Activated CD8-positive, alpha-beta memory T cell treated with anti-CD3 and anti-CD28 coated beads for 48 hours (primary cell): ENCODE measurements around the gene SRCAP.

Source experiments
- DNase-seq, 3 experiments: peaks; one replicate each; pipeline ENCODE4 v3.0.0-alpha.2; 2020; ENCODE audit warnings: low read depth in 2 of 3, low spot score in 2 of 3

Gene SRCAP

DNA sequence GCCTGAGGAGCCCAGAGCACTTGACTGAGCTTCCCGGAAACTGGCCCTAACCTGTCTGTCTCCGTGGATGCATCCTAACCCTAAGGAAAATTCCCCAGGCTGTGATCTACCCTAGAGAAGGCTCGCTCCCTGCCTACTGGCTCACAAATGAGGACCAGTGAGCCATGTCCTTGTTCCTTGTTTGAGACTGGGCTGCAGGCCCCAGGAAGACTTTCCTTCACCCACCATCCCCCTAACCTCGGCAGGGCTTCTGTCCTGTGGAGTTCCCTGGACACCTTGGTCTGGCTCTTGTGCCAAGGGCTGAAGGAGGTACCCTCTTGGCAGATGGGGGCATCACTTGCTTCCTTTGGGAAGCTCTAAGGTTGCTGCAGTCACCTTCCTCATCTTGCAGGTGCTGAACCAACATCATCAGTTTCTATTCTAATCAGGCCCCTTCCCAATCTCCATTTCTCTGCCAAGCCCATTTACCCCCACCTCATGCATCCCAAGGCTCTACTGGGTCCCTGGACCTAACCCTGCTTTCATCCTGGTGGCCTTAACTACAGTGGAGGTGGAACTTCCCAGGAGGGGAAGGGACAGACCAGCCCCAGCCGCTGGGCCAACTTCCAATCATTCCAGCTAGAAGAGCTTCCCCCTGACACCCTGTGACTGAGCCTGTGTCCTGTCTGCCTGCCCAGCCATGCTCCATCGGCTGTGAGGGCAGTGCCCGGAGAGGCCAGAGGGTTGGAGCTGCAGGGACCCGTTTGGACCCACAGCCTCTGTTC is 75.6 kb downstream of the SRCAP start:
- no peak for DNase-seq

DNA sequence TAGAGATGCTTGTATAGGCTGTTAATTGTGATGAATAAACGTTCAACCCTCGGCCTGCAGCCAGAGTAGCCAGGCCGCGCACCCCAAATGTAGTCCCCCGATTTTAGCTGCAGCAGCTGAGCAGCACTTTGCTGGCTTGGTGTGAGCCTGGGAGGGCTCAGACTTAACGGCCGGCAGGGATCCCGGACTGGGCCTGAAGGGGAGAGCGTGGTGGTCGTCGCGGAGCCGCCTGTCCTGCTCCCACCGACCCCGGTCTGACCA is 76.1 kb downstream of the SRCAP start:
- DNase-seq, result no peak

DNA sequence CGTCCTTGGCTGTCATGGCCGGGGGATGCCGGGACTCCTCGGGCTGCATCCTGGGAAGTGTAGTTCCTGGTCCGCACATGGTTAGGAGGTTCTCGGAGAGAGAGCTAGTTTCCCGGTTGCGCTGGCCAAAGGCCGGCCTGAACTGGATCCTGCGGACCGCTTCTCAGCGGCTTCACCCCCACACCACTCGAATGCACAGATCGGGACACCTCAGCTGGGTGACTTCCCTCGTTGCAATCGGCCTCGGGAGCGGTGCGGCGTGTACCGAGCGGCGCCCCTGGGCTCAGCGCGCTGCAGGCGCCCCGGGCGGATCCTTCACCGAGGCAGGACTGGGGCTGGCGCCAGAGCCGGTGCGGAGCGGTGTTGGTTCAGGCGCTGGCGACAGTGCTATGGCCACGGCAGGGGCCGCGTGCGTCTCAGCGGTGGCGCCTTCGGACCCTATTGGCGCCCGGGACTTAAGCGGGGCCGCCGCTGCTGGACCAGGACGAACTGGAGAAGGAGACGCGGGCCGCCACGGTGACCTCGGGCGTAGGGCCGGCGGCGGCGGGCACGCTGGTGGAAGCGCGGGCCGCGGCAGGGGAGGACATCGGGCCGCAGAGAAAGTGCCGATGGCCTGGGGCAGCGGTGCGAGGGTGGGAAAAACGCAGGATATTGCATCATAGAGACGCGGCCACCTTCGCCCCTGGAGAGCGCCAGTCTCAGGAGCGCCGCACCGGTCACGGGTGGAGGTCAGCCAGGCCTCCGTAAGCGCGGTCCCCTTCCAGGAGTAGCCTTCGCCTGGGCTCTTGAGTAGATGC is 76.6 kb downstream of the SRCAP start:
- peak; percentile 35 to 44 (median 42) for DNase-seq

DNA sequence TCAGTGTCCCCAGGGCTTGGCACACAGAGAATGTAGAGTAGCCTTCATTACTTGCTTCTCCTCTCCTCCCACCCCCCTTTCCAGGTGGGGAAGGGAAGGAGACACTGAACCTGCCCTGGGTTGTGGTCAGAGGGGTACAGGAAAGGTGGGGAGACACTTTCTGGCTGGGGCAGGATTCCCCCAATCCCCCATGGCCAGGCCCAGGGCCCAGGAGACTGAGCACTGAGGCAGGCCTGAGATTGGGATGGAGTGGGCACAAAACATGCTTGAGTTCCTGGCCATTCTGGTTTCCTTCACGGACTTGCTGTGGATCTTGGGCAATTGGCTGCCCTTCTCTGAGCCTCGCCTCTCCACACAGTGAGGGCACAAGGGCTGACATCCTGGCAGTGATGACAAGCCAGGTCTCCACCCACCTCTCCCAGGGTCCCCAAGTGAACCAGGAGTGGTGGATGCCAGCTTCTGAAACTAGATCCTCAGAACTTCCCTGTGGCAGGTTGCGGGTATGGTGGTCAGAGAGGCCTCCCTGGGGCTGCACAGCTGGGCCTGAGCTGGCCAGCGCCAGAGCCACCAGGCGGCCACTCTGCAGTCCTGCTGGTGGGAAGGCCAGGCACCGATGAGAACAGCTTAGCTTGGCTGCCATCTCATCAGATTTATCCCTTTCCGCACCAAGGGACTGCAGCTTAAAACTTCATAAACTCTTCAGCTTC is 78.8 kb downstream of the SRCAP start:
- no peak for DNase-seq

DNA sequence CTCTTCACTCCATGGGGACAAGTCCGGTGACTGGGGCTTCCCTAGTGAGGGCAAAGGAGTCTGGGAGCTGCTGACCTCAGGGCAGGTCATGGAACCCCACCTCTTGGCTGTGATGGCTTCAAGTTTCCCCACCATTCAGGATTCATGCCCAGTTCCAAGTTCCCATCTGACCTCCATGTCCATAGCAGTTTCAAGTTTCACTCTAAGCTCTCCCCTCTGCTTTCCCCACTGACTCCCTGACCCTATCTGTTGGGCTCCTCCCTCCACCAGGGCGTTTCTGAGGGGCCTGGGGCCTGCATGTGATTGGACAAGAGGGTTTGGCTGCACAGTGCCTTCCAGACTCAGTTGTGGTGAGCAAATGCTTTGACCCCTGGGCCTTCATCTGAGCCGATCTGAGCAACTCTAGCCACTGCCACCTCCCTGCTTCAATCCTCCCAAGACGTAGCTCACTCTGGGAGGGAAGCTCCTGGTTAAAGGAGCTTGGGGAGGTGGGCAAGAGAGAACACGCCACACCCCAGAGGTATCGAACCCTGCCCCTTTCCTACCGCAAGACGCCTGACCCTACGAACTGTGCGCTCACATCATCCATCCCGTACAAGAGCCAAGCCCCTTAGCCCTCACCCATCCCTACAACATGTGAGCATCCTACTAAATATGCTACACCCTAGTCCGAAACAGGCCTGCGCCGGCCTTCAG is 79.7 kb downstream of the SRCAP start:
- no peak for DNase-seq

DNA sequence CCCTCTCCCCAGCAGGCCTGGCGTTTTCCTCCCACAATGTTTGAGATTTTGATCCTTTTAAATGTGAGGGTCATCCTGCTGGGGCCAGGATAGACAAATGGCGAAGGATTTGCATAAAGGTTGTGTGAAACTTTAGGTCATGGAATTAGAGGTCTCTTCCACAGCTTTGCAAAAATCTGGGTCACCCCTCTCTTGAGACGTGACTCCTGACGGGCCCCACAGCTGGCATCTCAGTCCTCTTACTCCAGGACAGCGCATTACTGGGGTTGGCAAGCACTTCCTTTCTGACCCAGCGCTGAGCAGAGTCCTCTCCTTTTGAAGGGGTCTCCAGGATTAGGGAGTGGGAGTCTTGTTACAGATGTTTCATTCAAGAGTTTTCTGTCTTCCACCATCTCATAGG is 80.6 kb downstream of the SRCAP start:
- DNase-seq, result no peak

DNA sequence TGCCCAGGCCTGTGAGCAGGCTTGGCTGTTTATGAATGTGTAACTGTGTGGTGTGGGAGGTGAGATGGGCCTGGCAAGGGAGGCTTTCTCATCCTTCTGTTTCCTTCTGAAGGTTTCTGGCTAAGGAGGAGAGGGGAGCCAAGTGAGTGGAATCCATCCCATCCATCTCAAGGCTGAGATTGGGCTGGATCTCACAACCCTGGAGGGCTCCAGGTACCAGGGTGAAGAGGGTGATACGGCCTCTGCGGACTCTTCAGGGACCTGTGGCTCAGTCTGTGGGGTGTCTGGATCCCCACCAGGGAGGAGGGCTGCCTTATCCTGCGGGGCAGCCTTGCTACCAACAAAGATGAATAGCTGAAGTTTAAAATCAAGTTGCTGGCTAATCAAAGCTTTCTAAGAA is 81.0 kb downstream of the SRCAP start:
- DNase-seq, result no peak

DNA sequence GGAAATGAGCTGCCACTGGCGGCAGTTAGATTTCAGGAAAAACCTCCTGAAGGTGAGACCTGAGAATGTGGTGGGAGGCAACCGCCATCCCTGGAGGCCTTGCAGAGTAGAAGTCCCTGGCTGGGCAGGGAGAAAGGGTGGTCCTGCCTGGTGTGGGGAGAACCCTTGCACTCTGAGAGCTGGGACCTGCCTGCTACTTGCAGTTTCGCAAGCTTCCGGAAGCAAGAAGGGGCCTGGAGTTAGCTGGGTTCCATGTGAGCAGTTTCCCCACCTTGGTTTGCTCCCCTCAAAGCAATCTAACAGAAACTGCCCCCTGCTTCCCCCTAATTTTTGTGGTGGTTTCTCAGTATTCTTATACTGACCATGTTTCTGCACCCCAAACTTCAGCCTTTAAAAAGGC is 81.6 kb downstream of the SRCAP start:
- DNase-seq, result no peak

DNA sequence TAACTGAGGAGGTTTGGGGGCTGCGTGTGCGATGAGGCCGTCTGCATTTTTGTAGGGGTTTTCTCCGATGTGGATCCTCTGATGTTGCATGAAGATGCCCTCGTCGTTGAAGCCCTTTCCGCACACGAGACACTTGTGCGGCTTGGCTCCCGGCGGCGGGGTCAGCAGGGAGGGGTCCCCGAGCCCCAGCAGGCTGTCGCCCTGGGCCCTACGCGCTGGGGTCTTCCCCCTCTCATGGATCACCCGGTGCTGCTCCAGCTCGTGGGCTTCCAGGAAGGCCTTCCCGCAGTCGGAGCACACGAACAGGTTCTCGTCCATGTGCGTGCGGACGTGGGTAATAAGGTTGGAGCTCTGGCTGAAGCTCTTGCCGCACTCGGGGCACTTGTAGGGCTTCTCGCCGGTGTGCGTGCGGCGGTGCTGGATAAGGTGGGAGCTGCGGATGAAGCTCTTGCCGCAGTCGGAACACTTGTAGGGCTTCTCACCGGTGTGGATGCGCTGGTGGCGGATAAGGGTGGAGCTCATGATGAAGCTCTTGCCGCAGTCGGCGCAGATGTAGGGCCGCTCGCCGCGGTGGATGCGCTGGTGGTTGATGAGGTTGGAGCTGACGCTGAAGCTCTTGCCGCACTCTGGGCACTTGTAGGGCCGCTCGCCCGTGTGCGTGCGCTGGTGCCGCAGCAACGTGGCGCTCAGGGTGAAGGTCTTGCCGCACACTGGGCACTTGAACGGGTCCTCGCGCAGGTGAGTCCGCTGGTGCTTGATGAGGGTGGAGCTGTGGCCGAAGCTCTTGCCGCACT is 83.7 kb downstream of the SRCAP start:
- no peak for DNase-seq

DNA sequence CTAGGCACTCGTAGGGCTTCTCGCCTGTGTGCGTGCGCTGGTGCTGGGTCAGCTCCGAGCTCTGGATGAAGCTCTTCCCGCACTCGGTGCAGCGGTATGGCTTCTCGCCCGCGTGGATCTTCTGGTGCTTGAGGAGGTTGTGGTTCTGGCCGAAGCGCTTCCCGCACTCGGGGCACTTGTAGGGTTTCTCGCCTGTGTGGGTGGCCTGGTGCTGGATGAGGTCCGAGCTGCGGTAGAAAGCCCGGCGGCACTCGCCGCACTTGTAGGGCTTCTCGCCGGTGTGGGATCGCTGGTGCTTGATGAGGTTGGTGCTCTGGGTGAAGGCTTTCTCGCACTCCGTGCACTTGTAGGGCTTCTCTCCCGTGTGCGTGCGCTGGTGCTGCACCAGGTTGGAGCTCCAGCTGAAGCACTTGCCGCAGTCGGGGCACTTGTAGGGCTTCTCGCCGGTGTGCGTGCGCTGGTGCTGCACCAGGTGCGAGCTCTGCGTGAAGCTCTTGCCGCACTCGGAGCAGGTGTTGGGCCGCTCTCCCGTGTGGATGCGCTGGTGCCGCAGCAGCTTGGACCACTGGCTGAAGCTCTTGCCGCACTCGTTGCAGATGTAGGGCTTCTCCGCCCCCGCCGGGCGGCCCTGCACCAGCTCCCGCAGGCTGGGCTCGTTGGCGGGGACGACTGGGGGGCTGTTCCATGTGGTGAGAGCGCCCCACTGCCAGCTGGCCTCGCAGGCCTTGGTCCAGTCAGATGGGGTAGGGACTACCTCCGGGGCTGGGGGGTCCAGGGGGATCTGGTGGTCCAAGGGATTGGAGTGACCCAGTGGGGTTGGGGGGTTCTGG is 84.5 kb downstream of the SRCAP start:
- no peak for DNase-seq

DNA sequence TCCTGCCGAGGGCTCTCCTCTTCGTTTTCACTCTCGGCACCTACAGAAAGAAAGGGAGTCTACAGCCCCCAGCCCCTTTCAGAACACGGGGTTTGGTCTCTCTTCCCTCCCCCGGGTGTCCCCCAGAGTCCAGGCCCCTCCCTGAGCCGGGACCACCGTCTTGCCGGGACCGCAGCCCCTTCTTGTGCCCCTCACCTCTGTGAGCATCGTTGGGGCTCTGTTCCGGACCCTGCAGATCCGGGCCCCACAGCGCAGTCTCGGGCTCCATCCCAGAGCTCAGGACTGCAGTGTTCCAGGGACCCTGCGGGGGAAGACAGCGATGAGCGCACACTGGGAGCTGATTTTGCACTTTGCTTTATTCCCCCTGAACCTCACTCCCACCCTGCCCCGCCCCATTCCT is 85.2 kb downstream of the SRCAP start:
- DNase-seq, result no peak

DNA sequence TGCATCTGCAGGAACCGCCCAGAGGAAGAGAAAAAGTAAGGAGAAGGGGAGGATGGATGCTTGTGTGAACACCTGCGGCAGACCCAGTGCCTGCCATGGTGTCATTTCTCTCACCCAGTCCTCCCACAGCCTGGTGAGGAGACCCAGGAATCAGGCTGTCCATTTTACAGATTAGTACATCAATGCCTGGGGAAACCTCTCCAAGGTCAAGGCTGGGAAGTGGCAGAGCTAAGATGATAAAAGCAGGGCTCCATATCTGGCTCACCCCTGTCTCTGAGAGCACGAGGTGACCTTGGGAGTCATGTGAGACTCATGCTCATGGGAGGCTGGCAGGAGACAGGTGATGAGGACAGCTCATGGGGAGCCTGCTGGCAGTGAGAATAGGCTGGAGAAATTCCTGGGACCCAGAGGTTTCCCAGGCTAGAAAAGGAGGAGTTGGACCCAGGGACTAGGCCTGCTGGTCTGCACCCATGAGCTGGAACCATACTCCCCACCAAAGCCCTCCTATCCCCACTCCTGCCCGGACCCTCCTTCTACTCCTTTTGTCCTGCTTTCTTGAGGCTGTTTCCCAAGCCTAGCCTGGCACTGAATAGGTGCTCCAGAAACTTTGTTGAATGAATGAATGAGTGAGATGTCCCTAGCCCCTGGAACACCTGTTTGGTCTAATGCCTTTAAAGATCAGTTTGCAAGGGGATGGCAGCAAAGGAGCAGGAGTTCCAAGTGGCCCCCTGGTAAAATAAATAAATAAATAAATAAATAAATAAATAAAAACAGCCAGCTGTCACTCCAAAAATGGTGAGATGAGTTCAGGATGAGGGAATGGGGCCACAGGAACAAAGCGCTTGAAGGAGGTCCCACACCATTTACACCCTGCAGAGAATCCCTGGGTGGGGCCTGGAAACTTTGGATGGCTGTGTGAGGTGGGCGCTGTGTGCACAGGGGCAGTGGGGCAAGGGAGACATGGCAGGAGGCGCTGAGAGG is 86.4 kb downstream of the SRCAP start:
- DNase-seq, result no peak

DNA sequence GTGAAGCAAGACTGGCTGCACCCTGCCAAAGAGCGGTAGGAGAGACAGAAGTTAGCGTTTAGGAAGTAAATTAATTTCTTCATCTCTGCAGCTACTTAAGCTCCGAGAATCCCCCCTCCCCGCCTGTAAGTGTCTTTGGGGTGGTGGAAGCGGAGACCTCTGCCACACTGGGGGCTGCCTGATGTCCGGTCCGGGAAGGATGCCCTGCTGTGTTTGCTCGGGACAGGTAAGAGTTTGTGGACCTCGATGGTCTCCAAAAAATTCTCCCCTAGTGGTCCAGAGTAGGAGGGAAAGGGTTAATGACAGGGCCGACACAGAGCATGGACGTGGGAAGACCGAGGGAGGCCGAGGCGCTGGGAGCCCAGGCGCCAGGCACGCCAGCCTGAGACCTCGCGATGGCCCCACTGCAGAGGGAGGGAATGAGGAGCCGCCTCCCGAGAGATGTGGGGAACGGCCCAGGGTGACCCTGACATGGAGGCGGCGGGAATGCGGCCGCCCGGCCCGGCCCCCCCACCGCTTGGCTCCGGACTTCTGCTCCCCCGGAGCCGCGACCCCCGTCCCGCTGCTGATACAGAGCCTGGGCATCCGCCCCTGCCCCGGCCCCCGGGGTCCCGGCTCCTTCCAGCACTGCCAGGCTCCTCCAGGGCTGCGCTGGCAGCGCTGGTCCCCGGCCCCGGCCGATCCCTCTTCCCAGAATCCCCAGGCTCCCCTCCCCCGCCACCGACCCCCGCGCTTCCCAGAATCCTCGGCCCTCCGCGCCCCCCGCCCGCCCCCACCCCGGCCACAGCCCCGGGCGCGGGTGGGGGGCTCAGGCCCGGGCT is 87.4 kb downstream of the SRCAP start:
- DNase-seq, result no peak

DNA sequence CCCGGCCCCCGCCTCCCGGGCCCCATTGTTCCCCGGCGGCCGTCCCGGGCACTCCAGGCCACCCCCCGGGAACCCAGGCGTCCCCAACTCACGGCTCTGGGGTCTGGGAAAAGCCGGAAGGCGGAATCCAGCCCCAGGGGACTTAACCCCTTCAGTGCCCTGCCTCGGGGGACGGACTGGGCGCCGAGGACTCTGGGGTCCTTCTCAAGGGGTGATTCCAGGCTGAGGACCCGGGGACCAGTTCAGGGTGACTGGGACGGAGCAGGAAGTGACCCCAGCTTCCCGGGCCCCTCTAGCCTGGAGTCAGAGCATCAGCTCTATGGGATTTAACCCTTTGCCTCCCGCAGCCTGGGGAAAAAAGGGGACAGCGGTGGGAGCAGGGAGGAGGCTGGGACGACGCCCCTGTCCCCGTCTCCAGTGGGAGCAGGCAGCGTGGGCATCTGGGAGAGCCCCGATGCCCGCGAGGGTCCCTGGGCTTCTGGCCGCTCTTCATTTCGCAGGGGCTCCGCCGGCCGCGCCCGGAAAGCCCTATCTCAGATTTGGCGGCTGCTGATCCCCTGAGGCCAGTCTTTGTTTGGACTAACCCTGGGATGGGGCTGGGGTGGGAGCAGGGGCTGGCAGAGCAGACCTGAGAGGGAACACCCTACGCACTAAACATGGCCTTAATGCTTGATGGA is 88.1 kb downstream of the SRCAP start, which contains the start of gene ZNF629:
Gene ZNF629 (minus strand): TSS at position 270 of the 677 bp plus-strand sequence. CDS start 2,723 bp downstream, outside the sequence.
- DNase-seq, result peak in 1 of 3 experiments; percentile 29

DNA sequence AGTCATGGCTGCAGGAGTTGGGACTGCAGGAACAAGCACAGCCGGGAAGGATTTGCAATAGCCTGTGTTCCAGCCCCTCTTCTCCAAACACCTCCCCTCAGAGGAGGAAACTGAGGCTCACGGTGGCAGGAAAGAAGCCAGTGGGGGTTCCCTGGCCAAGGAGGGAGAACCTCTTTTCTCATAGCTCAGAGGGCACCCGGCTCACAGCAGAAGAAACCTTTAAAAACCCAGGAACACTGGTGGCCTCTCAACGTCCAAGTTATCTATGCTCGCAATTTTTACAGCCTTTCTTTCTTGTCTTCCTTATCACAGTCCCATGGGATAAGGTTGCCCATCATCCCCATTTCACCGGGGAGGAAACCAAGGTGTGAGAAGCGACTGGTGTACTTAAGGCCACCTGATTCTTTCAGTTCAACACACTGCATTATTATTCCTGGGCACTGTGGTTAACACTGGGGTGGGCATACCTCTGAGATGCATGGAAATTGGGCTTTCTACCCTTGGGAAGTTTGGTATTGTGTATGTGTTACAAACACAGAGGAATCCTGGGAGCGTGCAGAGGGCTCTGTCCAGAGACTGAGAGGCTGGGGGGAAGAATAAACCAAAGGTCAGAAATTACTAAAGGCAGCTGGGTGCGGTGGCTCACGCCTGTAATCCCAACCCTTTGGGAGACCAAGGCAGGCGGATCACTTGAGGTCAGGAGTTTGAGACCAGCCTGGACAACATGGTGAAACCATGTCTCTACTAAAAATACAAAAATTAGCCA is 88.8 kb downstream of the SRCAP start:
- DNase-seq, result no peak
